Measurements from ENCODE around the gene SPEG. TPM values are rescaled to one million over a fixed set of nuclear protein-coding genes. Genes with fewer than 3 reads are reported as not detected.

Gene SPEG
- polyA plus RNA-seq, 4 donors: 10.3 to 15.2 (median 13.3) TPM

- no peak for DNase-seq (ENCODE audit: low read depth in 4 of 4, low spot score in 3 of 4)
Observed at GRCh38 chr2:219523031-219523671, 88.5 kb downstream of the SPEG start.

- DNase-seq (ENCODE audit: low read depth in 4 of 4, low spot score in 3 of 4): no peak
Observed at GRCh38 chr2:219524817-219525216, 90.2 kb downstream of the SPEG start.

GRCh38 chr2:219525533-219526232 is 91.0 kb downstream of the SPEG start:
- no peak for DNase-seq (ENCODE audit: low read depth in 4 of 4, low spot score in 3 of 4)

GRCh38 chr2:219526320-219527075 is 91.9 kb downstream of the SPEG start:
- DNase-seq (ENCODE audit: low read depth in 4 of 4, low spot score in 3 of 4): no peak

DNA sequence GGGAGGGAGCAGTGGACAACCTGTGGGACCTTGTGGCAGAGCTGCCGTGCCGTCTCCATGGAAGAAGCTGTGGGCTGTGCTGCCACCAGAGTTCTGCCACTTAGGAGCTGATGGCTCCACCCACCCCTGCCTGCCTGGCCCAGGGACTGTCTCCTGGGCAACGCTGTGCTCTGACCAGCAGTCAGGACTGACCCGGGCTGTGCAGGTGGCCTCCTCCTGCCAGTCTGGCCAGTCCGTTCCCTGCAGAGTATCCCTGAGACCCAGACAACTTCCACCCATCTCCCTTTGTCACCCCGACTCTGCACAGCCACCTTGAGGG is 92.4 kb downstream of the SPEG start:
- DNase-seq (ENCODE audit: low read depth in 4 of 4, low spot score in 3 of 4): no peak

DNA sequence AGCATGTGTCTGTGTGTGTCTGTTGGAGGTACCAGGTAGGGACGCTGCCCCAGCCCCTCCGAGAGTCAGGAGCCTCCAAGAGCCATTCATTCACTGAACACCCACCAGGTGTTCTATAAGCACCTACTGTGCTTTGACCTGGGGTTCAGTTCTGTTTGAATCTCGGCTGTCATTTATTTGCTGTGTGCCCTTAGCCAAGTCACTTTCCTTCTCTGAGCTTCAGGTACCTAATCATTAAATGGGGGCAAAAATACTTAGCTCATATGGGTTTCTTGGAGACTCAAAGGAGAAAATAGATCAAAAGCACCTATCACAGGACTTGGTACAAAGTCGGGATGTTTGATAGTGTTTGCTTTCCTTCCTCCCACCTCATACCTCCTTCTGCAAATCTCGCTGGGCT is 92.8 kb downstream of the SPEG start:
- DNase-seq (ENCODE audit: low read depth in 4 of 4, low spot score in 3 of 4): no peak

GRCh38 chr2:219530048-219530963 is 95.7 kb downstream of the SPEG start:
- DNase-seq (ENCODE audit: low read depth in 4 of 4, low spot score in 3 of 4): peak; percentile 72 to 83 (median 76)

DNA sequence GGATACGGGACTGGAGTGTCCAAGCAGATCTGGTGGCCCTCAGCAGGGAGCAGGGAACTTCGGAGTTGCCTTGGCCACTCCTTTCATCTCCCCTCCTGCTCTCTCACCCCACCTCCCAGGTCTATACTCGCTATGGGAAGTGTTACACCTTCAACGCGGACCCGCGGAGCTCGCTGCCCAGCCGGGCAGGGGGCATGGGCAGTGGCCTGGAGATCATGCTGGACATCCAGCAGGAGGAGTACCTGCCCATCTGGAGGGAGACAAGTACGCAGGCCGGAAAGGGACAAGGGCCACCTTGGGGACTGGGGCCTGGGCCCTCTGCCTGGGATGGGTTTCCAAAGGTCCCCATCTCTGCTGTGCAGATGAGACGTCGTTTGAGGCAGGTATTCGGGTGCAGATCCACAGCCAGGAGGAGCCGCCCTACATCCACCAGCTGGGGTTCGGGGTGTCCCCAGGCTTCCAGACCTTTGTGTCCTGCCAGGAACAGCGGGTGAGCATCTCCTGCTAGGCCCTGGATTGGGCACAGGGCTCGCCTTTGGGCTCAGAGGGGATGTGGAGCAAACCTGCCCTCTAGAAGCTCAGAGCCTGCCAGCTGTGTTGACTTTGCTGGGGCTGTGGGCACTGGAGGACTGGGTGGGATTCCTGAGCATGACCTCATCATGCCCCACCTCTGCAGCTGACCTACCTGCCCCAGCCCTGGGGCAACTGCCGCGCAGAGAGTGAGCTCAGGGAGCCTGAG is 97.2 kb downstream of the SPEG start:
- no peak for DNase-seq (ENCODE audit: low read depth in 4 of 4, low spot score in 3 of 4)

DNA sequence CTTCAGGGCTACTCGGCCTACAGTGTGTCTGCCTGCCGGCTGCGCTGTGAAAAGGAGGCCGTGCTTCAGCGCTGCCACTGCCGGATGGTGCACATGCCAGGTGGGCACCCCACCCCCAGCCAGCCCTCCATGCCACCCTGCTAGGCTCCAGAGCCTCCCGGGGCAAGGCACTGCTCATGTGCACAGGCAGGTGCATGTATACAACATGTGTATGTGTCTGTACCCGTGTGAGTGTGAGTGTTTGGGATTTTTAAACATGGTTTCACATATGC is 97.7 kb downstream of the SPEG start:
- DNase-seq (ENCODE audit: low read depth in 4 of 4, low spot score in 3 of 4): no peak

DNA sequence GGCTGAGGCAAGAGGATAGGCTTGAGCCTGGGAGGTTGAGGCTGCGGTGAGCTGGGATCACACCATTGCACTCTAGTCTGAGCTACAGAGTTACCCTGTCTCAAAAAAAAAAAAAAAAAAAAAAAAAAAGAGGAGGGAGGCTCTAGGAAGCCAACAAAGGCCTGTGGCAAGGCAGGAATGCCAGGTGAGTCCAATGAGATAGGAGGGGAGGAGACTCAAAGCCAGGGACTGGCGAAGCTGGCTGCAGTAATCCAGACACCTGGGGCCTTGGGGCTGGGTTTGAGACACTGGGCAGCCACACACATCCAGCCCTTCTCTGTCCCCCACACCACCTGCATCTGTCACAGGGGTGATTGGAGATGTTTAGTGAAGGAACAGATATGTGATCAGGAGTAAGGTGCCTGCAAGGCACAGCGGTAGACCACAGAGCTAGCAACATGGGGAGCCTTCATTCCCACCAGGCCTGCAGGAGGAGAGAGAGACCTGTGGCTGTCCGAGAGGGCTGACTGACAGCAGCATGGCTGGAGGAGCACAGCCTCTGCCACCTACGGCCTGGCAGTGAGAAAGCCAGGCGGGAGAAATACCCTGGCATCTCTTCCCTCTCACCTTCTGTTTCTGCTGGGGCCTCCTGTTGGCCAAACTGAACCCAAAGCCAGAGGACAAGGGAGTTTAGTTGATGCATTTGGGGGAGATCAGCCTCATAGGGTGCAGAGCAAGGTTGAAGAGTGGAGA is 99.5 kb downstream of the SPEG start:
- DNase-seq (ENCODE audit: low read depth in 4 of 4, low spot score in 3 of 4): no peak

- no peak for DNase-seq (ENCODE audit: low read depth in 4 of 4, low spot score in 3 of 4)
Observed at GRCh38 chr2:219536425-219536824, 101.8 kb downstream of the SPEG start.

DNA sequence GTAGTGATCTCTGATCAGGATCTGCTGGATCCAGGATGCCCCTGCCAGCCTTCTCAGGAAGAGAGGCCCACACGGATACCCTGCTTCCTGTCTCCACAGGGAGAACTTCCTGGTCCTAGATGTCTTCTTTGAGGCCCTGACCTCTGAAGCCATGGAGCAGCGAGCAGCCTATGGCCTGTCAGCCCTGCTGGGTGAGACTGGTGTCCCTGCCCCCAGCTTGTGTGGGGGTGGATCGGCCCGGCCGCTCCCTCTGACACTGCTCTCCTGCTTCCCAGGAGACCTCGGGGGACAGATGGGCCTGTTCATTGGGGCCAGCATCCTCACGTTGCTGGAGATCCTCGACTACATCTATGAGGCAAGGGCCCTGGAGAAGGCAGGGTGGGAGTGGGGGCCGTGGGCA is 102.3 kb downstream of the SPEG start:
- DNase-seq (ENCODE audit: low read depth in 4 of 4, low spot score in 3 of 4): no peak

- no peak for DNase-seq (ENCODE audit: low read depth in 4 of 4, low spot score in 3 of 4)
Observed at GRCh38 chr2:219537657-219538488, 103.2 kb downstream of the SPEG start.

DNA sequence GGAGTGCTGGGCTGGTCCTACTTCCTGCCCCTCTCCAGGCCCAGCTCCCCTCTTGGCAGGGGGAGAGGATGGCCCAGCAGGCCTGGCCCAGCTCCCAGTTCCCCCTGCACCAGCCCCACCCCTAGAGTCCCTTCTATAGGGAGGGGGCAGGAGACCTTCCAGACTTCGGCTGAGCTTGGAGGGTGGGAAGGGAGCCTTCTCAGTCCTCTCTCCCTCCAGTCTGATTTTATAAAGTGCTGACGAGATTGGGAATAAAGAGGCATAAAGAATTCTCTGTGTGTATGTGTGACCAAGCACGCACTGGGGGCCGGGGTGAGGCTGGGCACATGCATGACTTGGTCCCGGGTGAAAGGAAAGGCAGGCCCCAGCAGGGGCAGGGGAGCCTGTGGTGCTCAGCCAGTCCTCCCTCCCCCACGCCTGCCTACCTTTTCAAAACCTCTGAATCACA is 103.9 kb downstream of the SPEG start:
- DNase-seq (ENCODE audit: low read depth in 4 of 4, low spot score in 3 of 4): no peak

DNA sequence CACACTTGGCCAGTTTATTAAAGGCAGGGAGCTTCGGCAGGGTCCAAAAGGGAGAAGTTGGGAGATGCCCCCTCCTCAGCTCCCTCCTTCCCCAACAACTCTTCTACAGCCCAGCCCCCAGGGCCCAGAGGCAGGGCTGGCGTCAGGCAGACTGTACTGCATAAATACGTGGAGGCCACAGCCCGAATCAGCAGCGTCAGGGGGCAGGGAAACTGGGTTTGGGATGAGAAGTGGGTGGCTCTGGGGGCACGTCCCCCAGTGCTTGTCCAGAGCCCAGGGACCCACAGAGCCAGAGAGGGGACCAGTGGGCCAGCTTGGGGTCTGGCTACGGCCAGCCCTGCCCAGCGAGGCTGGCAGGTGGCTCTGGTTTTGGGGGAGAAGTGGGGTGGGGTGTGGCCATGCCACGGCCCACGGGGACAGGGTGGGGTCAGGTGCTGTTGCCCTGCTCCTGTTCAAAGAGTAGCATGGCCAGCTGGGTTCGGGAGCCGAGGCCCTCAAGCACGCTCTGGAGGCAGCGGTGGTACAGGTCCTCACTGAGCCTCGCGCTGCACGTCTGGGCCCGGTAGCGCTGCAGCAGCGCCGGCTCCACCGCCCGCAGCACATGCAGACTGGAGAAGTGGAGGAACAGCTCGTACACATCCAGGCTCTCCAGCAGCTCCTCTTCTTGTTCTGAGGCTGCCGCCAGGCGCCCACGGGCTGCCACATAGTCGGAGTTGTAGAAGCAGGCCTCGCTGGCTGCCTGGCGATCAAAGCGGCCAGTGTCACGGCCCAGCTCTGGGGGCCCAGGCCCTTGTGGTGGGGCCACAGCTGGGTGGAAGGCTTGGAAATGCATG is 104.5 kb downstream of the SPEG start:
- no peak for DNase-seq (ENCODE audit: low read depth in 4 of 4, low spot score in 3 of 4)

GRCh38 chr2:219539926-219540678 is 105.5 kb downstream of the SPEG start:
- DNase-seq (ENCODE audit: low read depth in 4 of 4, low spot score in 3 of 4): no peak
